Parathyroid adenoma (tissue), 2 donors: ENCODE measurements around the gene CEP170B.

Source experiments
- H2AFZ ChIP-seq: fragments of 300-600 bp; sonication (generic); one replicate; pipeline ENCODE4 v1.7.0; 2017; ENCODE audit warnings: antibody characterized with exemption, mild to moderate bottlenecking
- H3K27ac ChIP-seq: fragments of 300-600 bp; sonication (generic); one replicate; pipeline ENCODE4 v1.7.0; 2017
- H3K27me3 ChIP-seq: fragments of 300-600 bp; sonication (generic); one replicate; pipeline ENCODE4 v1.7.0; 2017; ENCODE audit warnings: low read length; ENCODE audit not compliant: control insufficient read depth, insufficient read depth
- H3K36me3 ChIP-seq: fragments of 300-600 bp; sonication (generic); one replicate; pipeline ENCODE4 v1.7.0; 2017; ENCODE audit warnings: low read length; ENCODE audit not compliant: control insufficient read depth, insufficient read depth
- H3K4me1 ChIP-seq: fragments of 300-600 bp; sonication (generic); one replicate; pipeline ENCODE4 v1.7.0; 2017; ENCODE audit warnings: control low read depth
- H3K4me2 ChIP-seq: fragments of 300-600 bp; sonication (generic); one replicate; pipeline ENCODE4 v1.7.0; 2017; ENCODE audit warnings: low read length
- H3K4me3 ChIP-seq: fragments of 300-600 bp; sonication (generic); one replicate; pipeline ENCODE4 v1.7.0; 2017; ENCODE audit warnings: low read depth, low read length
- H3K79me2 ChIP-seq: fragments of 300-600 bp; sonication (generic); one replicate; pipeline ENCODE4 v1.7.0; 2017; ENCODE audit warnings: control low read depth
- H3K9ac ChIP-seq: fragments of 300-600 bp; sonication (generic); one replicate; pipeline ENCODE4 v1.7.0; 2017; ENCODE audit warnings: mild to moderate bottlenecking
- H3K9me3 ChIP-seq: fragments of 300-600 bp; sonication (generic); one replicate; pipeline ENCODE4 v1.7.0; 2017; ENCODE audit warnings: low read length; ENCODE audit not compliant: control insufficient read depth
- CTCF ChIP-seq: fragments of 300-600 bp; sonication (generic); IDR thresholded peaks from one replicate; pipeline ENCODE4 v1.7.0; 2017; ENCODE audit warnings: antibody characterized with exemption, mild to moderate bottlenecking
- donor health status: primary hyperparathyroidism.

The CEP170B gene

DNA sequence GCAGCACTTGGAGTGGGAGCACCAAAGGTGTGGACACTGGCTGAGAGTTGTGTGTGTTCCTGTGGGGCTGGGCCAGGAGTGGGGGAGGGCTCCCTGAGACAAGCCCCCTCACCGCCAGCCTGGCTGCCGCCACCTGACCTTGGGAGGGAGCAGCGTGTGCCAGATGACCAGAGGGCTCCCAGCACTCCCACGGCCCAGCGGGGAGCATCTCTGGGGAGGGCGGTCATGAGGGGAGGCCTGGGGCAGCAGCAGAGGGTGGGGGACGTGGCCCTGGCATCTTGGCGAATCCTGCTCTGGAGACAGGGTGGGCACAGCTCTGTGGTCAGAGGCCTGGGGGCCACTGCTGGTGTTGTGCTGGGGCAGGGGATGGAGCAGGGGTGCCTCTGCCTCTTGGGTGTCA, 10.7 kb downstream of the CEP170B start:
- no peak overlapping the region for H3K27ac ChIP-seq

GRCh38 chr14:104876251-104876699, 11.2 kb downstream of the CEP170B start:
- no peak overlapping the region for H3K4me3 ChIP-seq
- H3K36me3 ChIP-seq: no peaks in the 10 kb centered on the region
- no peaks in the 10 kb centered on the region for H3K4me1 ChIP-seq
- TF ChIP-seq CTCF: no peak
- peaks cover 15% of the 10 kb centered on the region for H3K79me2 ChIP-seq
- H3K9ac ChIP-seq: no peak overlapping the region
- H2AFZ ChIP-seq: no peak overlapping the region
- H3K27ac ChIP-seq: no peak overlapping the region
- no peaks in the 10 kb centered on the region for H3K9me3 ChIP-seq
- H3K27me3 ChIP-seq: no peaks in the 10 kb centered on the region
- H3K4me2 ChIP-seq: no peak overlapping the region

More for the DNA sequence above, 10.7 kb downstream of the CEP170B start:
- no peak for TF ChIP-seq CTCF
- Histone ChIP-seq H3K4me3 (no peak overlapping the region), H3K9me3 (no peaks in the 10 kb centered on the region), H3K9ac (no peak overlapping the region), H3K27me3 (no peaks in the 10 kb centered on the region), H3K79me2 (peaks cover 19% of the 10 kb centered on the region), H3K36me3 (no peaks in the 10 kb centered on the region), H3K4me1 (no peaks in the 10 kb centered on the region), H2AFZ (no peak overlapping the region), H3K4me2 (no peak overlapping the region)

DNA sequence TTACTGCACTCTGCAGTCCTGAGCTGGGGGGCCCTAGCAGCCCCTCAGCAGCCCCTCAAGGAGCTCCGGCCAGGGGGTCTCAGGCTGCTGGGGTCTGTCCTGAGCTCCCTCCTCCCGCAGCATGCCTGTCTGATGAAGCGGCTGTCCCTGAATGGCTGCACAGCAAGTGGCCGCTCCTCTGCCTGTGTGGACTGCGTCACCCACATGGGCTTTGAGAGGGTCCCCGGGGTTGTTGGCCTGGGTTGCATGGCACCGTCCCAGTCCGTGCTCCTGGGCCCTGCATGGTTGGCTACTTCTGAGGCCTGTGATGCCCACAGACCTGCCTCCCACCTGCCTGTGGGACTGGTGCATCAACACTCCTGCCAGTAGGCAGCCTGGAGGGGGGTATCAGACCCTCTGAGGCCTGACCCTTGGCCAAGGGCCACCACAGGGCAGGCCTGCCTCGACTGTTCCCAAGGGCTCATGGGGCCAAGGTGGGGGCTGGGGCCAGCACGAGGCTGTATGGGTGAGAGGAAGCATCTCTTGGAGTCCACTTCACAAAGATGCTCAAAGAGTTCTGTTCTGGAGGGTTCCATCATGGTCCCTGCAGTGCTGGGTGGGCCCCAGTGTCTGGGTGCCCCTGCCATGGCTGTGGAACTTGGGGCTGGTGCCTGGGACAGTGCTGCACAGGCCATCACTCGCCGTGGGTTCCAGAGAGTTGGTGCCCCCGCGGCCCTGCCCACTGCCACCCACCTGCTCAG, 12.2 kb downstream of the CEP170B start:
- Histone ChIP-seq H3K9me3 (no peaks in the 10 kb centered on the region), H3K4me1 (no peaks in the 10 kb centered on the region), H3K36me3 (no peaks in the 10 kb centered on the region), H3K9ac (no peak overlapping the region), H3K4me3 (no peak overlapping the region), H3K79me2 (peaks cover 12% of the 10 kb centered on the region), H3K4me2 (no peak overlapping the region), H3K27ac (no peak overlapping the region), H3K27me3 (no peaks in the 10 kb centered on the region), H2AFZ (no peak overlapping the region)
- no peak for TF ChIP-seq CTCF

GRCh38 chr14:104877806-104878550, 12.9 kb downstream of the CEP170B start:
- Histone ChIP-seq H3K27me3 (no peaks in the 10 kb centered on the region), H3K9ac (no peak overlapping the region), H2AFZ (no peak overlapping the region), H3K27ac (no peak overlapping the region), H3K36me3 (no peaks in the 10 kb centered on the region), H3K4me1 (no peaks in the 10 kb centered on the region), H3K9me3 (no peaks in the 10 kb centered on the region), H3K4me3 (no peak overlapping the region), H3K4me2 (no peak overlapping the region), H3K79me2 (peaks cover 8% of the 10 kb centered on the region)
- no peak for TF ChIP-seq CTCF
